CD4-positive, alpha-beta T cell treated with Interleukin-21 for 1 hour (primary cell): ENCODE data around the gene PPFIA4.
"Not testable (repeated sequence)": the region's sequence is repeated elsewhere in the genome, so short reads cannot be mapped to it uniquely, and the experiment has no call there.

Experiments
- DNase-seq: peaks from one replicate; pipeline ENCODE4 v3.0.0-alpha.2; 2020

Gene PPFIA4

DNA sequence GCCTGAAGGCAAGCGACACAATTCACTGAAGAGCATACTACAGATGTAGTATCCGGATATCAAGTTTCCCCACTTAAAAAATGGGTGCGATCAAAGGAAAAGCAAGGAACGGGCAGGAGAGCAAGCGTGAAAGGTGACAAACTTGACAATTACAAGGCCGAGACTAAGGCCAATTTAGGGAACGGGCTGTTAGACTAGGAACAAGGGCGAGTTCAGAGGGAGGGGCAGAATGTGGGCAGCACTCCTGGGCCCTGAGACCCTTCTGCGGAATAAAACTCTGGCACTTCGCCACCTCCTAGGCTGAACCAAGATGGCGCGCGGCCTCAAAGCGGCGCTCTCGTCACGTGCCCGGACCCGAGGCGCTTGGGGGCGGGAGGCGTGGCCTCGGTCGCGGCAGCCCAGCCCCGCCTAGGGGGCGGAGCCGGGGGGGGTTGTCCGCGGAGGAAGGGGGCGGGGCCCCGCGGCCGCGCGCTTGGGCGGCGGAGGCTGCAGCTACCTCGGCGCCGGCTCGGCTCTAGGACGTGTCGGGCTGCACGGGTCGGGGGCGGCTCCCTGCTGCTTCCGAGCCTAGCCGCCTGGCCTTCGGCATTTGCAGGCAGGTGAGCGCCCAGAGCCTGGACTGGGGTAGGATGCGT lies at the start of gene PPFIA4:
Gene PPFIA4 (plus strand): TSS at position 461 of the 635 bp plus-strand sequence. CDS start 12,518 bp downstream, outside the sequence.
- peak; percentile 91 for DNase-seq

DNA sequence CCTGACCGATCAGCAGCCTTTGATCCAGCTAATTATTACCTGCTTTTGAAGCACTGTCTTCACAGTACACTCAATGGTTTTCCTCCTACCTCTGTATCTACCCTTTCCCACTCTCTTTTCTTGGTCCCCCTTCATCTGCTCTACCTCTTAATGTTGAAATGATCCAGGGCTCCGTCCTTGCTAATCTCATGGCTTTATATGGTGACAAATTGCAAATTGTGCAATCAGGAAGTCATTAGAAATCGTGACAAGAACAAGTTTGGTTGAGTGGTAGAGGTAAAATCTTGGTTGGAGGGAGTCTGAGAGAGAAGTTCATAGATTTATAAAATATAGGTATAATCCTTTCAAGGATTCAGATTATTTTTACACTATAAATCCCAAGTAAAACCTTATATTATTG lies 49.7 kb upstream of the PPFIA4 start:
- no peak for DNase-seq

DNA sequence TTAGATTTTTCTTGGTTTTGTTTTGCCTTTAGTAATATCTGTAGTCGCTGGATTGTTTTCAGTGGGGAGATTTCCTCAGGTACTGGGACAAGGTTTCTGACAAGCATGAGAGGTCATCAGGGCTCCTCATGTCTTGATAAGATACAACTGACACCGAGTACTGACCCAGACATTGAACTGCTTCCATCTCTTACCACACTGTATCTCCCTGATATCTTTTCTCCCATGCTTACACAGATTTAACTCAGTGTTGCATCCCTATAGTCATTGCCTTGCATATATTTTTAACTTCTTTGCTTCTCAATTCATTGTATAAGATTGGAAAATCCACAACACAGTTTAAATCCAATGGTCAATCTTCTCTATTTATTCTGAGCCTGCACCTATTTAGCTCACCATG lies 46.8 kb upstream of the PPFIA4 start:
- no peak for DNase-seq

GRCh38 chr1:202981939-202982338 lies 44.4 kb upstream of the PPFIA4 start:
- no peak for DNase-seq

DNA sequence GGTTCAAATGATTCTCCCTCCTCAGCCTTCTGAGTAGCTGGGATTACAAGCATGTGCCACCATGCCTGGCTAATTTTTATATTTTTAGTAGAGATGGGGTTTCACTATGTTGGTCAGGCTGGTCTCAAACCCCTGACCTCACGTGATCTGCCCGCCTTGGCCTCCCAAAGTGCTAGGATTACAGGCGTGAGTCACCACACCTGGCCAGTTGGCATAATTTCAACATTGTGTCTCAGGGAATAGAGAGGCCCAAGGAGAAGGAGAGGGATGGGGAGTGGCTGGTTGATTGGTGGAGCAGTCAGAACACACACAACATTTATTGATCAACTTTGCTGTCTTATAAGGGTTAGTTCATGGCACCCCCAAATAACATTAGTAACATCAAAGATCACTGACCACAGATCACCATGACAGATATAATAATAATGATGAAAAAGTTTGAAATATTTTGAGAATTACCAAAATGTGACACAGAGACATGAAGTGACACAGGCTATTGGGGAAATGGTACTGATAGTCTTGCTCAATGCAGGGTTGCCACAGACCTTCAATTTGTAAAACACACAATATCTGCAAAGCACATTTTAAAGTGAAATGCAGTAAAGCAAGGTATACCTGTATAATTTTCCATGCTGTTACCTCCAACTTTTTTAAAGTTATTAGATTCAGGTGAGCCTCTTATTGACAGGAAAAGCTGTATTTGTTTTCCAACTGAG lies 43.4 kb upstream of the PPFIA4 start:
- DNase-seq = no peak

GRCh38 chr1:202986120-202986519 lies 40.2 kb upstream of the PPFIA4 start:
- not testable (repeated sequence) for DNase-seq

DNA sequence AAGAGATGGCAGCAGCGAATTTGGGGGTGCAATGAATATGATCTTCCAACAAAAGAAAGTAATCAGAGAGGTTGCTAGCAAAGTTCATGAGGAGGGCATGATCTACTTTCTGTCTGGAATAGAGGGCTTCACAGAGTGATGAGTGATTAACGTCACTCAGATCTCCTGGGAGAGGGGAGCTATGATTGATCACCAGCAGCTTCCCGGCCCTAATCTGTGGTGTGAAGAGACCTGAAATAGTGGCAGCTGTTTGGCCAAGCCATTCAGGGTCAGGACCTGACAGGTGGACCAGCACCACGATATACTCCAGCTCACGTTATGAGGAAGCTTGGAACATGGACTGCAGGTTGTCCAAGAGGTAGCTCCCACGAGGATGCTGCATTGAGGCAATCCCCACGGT lies 39.0 kb upstream of the PPFIA4 start:
- DNase-seq = no peak

DNA sequence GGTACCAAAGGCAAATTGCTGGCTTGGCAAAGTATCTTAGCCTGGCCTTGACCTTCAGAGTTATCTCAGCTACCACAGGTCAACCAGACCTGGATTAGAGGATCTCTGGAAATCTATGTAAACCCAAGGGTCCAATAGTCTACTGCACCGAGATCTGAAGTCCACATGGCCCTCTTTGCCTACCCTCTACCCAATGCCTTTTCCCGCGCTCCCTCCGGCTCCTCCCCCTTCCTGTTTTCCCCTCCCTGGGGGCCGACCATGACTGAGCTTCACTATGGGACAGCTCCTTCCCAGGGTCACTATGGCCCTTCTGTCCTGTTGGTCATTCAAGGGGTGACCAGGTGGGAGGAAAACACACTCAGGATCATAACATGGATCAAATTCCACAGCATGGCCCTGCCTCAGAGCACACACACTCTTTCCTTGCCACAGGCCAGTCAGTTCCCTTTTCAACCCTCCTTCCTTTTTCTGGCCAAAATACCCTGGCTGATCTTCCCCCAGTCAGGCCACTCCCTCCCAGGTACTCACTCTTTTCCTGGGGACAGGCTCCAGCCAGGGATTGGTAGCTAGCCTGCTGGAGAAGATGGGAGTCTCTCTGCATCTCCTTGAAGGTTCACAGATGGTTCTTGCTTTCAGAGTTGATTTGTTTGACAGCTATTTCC lies 38.2 kb upstream of the PPFIA4 start:
- DNase-seq = no peak

GRCh38 chr1:202989879-202990278 lies 36.4 kb upstream of the PPFIA4 start:
- DNase-seq = no peak

DNA sequence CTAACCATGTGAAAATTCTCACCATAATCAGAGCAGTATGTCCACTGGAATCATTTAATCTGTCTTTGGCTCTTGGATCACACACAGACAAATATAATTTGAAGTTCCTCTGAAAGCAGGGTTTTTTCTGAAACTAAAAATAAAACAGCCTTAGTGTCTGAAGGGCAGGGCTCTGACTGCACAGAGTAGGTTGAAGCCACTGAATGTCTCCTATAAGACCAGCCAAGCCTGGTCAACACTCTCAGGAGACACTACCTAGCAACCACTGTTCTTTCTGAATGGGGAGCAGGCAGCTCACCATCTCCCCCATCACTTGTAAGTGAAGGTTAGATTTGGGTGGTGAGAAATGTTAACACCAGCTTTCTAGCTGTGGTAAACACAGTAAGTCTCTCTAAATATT lies 35.2 kb upstream of the PPFIA4 start:
- DNase-seq = no peak

DNA sequence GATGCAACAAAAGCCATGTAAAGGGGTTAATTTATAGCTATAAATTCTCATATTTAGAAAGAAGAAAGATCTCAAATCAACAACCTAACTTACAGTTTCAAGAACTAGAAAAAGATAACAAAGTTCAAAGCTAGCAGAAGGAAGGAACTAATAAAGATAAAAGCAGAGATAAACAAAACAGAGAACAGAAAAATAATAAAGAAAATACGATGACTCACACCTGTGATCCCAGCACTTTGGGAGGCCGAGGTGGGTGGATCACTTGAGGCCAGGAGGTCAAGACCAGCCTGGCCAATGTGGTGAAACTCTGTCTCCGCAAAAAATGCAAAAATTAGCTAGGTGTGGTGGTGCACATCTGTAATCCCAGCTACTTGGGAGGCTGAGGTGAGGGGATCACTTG lies 31.5 kb upstream of the PPFIA4 start:
- DNase-seq = no peak

- DNase-seq = peak; percentile 78
Measured at GRCh38 chr1:202998836-202999750, 27.2 kb upstream of the PPFIA4 start.

DNA sequence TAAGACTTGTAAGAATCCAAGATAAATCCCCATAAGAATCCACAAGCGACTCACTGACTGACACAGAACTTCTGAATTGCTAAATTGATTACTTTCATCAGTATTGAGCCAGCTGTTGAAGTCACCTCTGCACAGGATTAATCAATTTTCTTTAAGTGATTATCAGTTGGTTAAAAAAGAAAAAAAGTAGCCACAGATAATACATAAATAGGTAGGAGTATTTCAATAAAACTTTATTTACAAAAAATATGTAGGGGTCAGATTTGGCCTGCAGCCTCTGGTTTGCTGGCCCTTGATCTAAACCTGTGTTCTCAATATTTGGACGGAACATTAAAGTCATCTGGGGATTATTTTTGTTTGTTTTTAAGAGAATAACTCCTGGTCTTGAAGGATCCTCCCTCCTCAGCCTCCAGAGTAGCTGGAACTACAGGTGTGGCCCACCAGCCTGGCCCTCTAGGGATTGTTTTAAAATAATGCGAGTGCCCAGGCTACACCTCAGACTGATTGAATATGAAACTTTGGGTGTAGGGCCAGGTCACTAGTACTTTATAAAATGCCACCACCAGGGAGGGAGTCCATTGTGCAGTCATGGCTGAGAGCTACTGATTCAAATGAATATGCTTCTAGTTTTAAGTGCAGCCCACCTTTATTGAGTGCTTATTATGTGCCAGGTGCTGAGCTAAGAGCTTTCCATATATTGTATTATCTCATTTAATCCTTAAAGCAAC lies 25.9 kb upstream of the PPFIA4 start:
- no peak for DNase-seq

DNA sequence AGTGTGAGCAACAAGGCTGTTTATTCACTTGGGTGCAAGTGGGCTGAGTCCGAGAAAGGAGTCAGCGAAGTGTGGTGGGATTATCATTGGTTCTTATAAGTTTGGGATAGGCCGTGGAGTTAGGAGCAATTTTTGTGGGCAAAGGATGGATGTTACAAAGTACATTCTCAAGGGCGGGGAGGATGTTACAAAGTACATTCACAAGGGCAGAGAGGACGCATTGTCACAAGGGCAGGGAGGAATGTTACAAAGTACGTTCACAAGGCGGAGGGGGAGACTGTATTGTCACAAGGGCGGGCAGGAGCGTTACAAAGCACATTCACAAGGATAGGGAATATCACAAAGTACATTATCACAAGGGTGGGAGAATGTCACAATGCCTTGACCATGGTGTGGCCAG lies 24.3 kb upstream of the PPFIA4 start:
- DNase-seq = no peak

DNA sequence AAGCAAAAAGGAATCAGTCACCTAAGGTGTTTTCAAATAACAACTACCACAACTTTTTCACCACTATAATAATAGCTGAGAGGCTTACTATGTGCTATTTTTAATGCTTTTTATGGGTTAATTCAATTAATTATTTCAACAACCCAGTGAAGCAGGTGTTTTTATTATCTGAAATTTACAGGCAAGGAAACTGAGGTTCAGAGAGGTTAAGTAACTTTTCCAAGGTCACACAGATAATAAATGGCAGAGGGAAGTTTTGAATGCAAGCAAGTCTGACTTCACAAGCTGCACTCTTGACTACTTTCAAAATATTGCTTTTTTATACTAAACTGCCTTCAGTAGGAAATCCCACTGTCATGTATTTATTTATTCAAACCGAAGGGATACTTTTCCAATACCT lies 23.3 kb upstream of the PPFIA4 start:
- DNase-seq = no peak

GRCh38 chr1:203005395-203006142 lies 20.7 kb upstream of the PPFIA4 start:
- not testable (repeated sequence) for DNase-seq

DNA sequence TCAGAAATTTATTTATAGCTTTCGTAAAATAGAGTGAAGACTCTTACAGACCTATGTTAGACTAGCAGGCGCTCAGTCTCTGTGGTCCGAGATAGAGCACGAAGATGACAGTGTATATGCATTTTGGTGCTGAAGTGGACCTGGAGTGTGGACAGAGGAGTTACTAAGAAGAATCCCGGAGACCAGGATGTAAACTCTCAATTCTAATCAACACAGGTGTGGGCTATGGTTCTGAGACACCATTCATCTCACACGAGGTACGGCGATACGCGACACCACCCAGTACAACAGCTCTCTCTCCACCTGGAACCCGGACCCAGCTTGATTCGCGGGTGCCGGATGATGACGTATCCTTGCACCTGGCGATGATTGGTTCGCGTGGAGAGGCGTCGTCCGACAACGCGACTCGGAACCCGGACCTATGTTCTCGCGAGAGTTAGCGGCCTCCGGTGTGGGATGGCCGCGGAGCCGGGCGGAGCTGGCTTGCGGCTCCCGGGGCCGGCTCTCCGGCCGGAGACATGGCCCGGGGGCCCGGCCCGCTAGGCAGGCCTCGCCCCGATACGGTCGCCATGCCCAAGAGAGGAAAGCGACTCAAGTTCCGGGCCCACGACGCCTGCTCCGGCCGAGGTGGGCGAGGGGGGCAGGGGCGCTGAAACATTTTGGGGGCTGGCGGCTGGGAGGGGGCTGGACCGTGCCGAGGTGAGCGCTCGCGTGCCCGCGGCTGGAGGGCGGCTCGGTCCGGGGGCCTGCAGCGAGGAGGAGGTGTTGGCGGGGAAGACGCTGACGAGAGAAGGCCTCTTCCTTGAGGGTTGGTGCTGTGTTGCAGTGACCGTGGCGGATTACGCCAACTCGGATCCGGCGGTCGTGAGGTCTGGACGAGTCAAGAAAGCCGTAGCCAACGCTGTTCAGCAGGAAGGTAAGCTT lies 19.1 kb upstream of the PPFIA4 start, which contains the start of gene TMEM183A:
Gene TMEM183A (plus strand): TSS at position 427 of the 924 bp plus-strand sequence. CDS start 92 bp downstream, at position 519.
- DNase-seq = peak; percentile 97

DNA sequence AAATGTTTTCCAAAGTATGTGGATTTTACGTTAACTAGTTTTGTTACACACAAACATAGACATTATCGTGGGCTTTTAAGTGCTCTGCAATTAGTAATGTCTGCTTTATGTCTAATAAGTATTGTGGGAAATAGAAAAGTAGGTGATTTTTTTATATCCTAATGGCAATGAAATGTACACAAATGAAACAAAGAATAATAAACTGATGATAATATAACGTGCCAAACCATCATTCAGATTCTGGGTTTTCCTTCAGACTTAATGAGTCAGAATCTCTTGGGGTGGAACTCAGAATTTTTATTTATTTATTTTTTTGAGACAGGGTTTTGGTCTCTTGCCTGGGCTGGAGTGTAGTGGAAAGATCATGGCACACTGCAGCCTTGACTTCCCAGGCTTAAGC lies 17.1 kb upstream of the PPFIA4 start:
- DNase-seq = no peak

DNA sequence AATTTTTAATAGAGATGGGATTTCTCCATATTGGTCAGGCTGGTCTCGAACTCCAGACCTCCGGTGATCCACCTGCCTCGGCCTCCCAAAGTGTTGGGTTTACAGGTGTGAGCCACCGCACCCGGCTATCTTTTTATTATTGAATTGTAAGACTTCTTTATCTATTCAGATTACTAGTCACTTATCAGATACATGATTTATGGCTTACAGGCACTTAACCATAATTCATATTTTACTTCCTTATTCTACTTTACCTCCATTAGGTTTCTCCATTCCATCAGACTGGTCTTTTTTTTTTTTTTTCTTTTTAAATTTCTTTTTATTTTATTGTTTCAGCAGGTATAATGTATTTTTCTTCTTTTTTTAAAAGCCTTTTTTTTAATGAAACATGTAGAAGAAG lies 14.7 kb upstream of the PPFIA4 start:
- DNase-seq = no peak

DNA sequence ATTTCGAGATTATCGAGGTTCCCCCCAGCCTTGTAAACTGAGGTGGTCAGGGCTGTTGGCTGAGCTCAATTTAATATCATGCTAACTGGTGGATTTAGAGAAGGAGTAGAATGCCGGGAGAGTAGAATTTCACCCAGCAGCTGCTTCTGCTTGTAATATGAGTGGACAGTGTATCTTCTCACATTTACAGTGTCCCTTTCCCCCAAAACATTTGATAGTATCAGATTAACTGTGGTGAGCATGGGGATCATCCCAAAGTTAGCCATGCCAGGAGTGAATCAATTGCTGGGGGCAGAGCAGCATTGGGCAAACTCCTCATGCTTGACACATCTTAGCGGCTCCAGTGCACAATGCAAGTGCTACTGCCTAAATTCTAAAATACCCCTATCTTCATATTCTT lies 9.2 kb upstream of the PPFIA4 start:
- DNase-seq = no peak
